Measurements from ENCODE around the gene SGMS1.
A peak's percentile ranks its signal among the peaks of the same experiment; 100 is the strongest.
"Not testable (repeated sequence)": the region's sequence is repeated elsewhere in the genome, so short reads cannot be mapped to it uniquely, and the experiment has no call there.

SGMS1 gene

DNA sequence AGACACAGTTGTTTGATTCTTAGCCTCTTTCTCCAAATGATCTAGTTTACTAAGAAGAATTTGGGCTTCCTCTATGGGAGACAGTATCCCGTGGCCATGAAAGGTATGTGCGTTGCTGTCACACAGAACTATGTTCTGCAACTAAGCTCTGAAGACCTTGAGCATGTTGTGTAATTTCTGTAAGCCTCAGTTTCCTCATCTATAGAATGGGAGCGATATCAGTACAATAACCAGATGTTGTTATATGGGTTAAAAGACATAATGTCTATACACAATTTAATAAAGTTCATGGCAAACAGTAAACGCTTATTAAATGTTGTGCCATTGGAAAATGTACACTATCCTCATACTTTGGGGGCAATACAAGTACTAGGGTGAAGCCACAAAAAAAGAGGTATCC, 187.0 kb downstream of the SGMS1 start:
- no peak overlapping the region for H3K4me3 ChIP-seq (replicated peaks in 1 of 2; ENCODE audit: low read depth in 2 of 2, low read length in 2 of 2)
- no peak for DNase-seq (ENCODE audit: low read depth in 2 of 2)
- TF ChIP-seq, protein P1, sequence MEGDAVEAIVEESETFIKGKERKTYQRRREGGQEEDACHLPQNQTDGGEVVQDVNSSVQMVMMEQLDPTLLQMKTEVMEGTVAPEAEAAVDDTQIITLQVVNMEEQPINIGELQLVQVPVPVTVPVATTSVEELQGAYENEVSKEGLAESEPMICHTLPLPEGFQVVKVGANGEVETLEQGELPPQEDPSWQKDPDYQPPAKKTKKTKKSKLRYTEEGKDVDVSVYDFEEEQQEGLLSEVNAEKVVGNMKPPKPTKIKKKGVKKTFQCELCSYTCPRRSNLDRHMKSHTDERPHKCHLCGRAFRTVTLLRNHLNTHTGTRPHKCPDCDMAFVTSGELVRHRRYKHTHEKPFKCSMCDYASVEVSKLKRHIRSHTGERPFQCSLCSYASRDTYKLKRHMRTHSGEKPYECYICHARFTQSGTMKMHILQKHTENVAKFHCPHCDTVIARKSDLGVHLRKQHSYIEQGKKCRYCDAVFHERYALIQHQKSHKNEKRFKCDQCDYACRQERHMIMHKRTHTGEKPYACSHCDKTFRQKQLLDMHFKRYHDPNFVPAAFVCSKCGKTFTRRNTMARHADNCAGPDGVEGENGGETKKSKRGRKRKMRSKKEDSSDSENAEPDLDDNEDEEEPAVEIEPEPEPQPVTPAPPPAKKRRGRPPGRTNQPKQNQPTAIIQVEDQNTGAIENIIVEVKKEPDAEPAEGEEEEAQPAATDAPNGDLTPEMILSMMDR (IDR thresholded peaks at IDR 0.05; ENCODE audit: low read depth, low read length), result no peak

DNA sequence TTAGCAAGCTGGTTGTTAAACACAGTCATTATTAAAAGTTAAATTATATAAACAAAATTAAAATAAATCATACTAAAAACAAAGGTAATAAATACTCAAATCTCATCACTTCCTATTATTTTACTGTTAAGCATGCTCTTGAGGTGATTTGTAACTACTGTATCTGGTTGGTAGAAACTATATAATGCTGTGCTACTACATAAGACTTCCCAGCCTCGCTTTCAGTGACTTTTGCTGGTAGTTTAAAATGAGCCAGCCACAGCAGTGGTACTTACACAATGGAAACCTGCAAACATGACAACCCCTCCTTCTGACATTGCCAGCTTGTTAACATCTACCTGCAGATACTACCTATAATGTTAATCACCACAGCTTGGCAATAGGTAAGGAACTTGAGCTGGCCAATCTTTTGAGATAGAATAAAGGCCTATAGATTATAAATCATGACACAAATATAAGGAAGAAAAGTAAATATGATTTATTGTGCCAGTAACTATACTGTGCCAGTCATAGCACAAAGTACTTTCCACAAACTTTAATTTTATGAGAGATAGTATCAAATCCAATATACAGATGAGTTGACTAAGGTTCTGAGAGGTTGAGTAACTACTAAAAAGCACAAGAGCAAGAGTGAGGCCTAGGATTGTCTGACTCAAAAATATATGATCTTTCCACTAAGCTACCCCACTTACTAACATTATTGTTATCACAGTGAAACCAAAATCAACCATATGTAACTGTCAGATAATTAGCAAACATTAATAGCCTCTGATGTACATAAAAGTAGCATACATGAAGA, 191.3 kb downstream of the SGMS1 start:
- DNase-seq (ENCODE audit: low read depth in 2 of 2), result no peak
- TF ChIP-seq, protein P1 (IDR thresholded peaks at IDR 0.05; ENCODE audit: low read depth, low read length), result no peak
- no peak overlapping the region for H3K4me3 ChIP-seq (replicated peaks in 1 of 2; ENCODE audit: low read depth in 2 of 2, low read length in 2 of 2)

DNA sequence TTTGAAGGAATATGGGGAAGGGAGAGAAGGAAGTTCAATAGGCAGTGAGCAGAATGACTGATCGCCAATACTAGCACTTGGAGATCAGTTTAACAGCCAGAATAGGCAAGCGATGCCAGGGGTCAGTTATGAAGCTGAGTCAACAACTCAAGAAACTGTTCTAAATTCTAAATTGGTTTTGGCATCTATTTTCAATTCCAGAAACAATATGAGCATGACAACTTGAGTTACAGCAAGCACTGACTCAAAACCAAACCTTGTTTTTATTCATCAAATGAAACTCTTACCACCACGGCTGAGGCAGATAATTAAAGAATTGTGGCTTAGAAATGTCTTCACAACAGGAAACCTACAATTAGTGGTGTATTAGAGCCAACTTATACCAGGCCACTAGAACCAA, 192.0 kb downstream of the SGMS1 start:
- no peak overlapping the region for H3K4me3 ChIP-seq (replicated peaks in 1 of 2; ENCODE audit: low read depth in 2 of 2, low read length in 2 of 2)
- DNase-seq (ENCODE audit: low read depth in 2 of 2), result peak; percentile 14 to 58

DNA sequence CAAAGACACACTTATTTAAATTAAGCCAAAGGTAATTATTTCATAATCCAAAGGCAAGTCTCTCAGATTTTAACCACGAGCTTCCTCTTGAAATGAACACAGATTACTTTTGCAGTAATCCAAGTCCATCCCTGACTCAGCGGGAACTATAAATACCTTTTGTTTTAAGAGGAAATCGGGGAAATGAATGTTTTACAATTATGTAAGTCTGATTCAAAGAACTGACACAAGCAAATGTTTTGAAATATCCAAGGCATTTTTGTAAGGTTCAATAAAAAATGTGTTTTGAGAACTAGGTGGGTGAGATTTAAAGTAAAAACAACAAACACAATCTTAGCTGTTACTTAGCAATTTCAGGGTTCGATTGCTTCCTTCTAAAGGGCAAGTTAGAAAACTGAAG, 192.6 kb downstream of the SGMS1 start:
- TF ChIP-seq, protein P1 (IDR thresholded peaks at IDR 0.05; ENCODE audit: low read depth, low read length), result no peak
- H3K4me3 ChIP-seq (replicated peaks in 1 of 2; ENCODE audit: low read depth in 2 of 2, low read length in 2 of 2), result peak overlapping the region in 1 of 2 donors; percentile 9
- peak; percentile 62 to 85 for DNase-seq (ENCODE audit: low read depth in 2 of 2)

More for the DNA sequence above, 192.0 kb downstream of the SGMS1 start:
- TF ChIP-seq, protein P1 (IDR thresholded peaks at IDR 0.05; ENCODE audit: low read depth, low read length), result no peak

DNA sequence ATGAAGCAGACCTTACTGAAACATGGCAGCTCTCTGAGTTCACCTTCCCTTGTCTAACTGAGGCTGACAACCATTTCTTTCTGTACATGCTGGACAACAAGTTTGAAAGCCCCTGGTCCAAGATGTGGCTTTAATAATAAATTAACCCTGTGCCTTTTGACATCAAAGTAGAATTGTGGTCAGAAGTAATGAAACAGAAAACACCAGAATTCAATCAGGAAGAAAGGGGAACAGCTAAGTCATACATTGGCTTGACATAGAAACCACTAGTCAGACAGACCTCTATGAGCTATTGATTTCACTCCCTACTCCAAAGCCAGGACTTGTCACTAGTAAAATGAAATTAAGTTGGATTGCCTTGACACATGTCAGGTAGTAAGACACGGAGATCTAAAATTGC, 197.3 kb downstream of the SGMS1 start:
- H3K4me3 ChIP-seq (replicated peaks in 1 of 2; ENCODE audit: low read depth in 2 of 2, low read length in 2 of 2), result no peak overlapping the region
- TF ChIP-seq, protein P1 (IDR thresholded peaks at IDR 0.05; ENCODE audit: low read depth, low read length), result no peak
- DNase-seq (ENCODE audit: low read depth in 2 of 2), result no peak

DNA sequence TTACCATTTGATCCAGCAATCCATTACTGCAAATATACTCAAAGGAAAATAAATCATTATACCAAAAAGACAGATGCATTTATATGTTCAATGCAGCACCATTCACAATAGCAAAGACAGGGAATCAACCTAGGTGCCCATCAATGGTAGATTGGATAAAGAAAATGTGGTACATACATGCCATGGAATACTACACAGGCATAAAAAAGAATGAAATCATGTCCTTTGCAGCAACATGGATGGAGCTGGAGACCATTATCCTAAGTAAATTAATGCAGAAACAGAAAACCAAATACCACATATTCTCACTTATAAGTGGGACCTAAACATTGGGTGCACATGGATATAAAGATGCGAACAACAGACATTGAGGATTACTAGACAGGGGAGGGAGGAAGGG, 198.5 kb downstream of the SGMS1 start:
- H3K4me3 ChIP-seq (replicated peaks in 1 of 2; ENCODE audit: low read depth in 2 of 2, low read length in 2 of 2); DNase-seq (ENCODE audit: low read depth in 2 of 2): not testable (repeated sequence)

DNA sequence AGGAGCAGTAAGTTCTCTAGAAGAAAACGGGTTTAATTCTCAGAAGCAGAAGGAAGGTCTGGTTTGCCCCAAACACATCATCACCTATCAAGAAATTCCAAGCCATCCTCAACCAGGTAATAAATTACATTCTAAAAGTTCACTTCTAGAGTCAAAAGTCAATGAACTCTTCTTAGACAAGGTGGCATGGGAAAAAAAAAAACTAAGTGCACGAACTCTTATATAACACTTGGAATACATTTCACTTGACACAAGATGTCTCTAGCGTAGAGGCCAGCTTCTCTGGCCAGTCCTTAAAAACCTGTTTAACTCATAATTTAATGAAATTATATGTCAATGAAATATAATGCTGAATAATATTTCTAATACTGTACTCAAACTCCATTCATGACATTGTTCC, 200.3 kb downstream of the SGMS1 start:
- TF ChIP-seq, protein P1 (IDR thresholded peaks at IDR 0.05; ENCODE audit: low read depth, low read length), result no peak
- no peak for DNase-seq (ENCODE audit: low read depth in 2 of 2)
- H3K4me3 ChIP-seq (replicated peaks in 1 of 2; ENCODE audit: low read depth in 2 of 2, low read length in 2 of 2), result no peak overlapping the region
